HG03442 (cell line): ENCODE data around the gene HAVCR1.
"Not testable (repeated sequence)": the region's sequence is repeated elsewhere in the genome, so short reads cannot be mapped to it uniquely, and the experiment has no call there.

ENCODE experiments used
- ATAC-seq: cut with Tn5 transposase; IDR thresholded peaks from one replicate; pipeline ENCODE4 v1.9.1; 2021; ENCODE audit warnings: mild to moderate bottlenecking, moderate library complexity; ENCODE audit not compliant: unreplicated experiment

Gene HAVCR1

DNA sequence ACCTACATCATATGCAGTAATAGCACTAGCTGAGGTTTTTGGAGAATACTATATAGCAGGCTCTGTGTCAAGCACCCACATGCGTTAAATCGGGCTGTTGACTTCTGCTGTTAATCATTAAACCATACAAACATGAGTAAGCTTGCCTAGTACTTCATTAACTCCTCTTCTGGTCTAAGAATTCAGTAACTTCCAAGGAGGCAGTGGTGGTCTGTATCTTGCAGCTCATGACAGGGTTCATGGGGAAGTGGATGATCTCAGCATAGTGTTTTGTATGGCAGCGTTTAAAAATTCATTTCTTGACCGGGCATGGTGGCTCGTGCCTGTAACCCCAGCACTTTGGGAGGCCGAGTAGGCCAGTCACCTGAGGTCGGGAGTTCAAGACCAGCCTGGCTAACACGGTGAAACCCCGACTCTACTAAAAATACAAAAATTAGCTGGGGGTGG, at the start of gene HAVCR1:
Gene HAVCR1, minus strand, starts transcription at position 24 of the 447 bp plus-strand sequence. CDS start 1,173 bp downstream, outside the sequence.
- no peak for ATAC-seq

DNA sequence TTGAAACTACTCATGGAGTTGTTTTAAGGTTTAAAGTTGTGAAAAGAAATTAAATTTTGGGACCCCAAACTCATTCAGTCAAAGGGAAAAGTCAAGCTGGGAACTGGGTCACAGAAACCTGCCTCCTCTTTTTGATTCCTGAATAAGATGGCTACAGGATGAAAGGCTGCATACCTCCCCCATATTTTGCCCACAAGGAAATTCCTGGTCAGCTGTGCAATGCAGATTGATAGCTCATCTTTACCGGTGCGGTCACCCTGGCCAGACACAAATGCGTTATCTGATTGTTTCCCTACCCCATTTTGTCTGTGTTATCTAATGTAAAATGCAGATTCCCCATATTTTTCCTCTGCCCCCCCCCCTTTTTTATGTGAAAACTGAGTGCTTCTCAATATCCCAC, 48.6 kb upstream of the HAVCR1 start:
- no peak for ATAC-seq

DNA sequence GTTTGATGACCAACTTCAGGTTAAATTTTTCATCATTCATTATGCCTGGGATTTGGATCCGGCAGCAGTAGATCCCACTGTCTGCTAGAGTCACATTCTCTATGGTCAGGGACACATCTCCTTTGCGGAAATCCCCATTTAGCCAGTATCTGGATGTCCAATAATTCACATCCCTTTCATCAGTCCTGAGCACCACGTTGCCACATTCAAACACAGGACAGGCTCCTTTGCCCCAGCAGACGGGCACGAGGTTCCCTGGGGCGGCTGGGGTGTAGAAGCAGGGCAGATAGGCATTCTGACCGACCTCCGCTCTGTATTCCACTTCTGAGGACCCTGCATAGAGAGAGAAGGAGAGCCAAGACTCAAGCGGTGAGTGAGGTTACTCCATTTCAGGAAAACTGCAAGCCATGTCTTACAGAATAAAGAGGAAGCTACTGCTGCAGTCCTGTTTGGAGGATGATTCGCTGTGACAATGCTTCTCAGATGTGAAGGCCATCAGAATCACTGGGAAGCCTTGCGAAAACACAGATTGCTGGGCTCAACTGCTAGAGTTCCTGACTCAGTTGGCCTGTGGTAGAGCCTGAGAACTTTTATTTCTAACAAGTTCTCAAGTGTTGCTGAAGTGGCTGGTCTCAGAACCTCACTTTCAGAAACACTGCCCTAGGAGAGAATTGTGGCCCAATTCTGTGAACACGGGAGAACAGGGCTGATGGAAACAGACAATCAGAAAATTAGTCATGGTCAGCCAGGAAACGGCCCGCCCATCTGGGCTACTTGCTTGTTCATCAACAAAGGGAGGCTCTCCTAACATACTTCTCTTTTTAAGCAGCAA, 47.9 kb upstream of the HAVCR1 start:
- no peak for ATAC-seq

DNA sequence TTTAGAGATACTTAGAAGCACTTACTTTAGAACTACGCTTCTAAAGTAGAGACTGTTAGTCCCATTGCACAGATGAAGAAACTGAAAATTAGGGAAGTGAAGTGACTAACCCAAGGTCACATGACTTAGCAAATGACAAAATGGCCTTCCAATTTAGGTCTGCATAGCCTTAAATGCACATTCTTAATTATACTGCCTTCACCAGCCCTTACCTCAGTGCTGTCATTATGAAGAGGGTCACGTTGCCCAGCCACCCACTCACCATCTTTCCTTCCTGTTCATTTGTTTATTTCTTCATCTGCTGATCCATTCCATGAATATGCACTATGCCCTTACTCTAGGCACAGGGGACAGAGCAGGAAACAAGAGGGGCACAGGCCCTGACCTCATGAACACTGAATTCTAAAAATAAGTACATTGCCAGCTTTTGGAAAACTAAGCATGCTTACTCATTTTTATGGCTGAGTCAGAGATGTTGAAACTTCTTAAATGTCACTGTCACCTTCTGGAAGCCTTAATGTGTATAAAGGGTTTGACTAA, 41.3 kb upstream of the HAVCR1 start:
- ATAC-seq = peak; percentile 58

DNA sequence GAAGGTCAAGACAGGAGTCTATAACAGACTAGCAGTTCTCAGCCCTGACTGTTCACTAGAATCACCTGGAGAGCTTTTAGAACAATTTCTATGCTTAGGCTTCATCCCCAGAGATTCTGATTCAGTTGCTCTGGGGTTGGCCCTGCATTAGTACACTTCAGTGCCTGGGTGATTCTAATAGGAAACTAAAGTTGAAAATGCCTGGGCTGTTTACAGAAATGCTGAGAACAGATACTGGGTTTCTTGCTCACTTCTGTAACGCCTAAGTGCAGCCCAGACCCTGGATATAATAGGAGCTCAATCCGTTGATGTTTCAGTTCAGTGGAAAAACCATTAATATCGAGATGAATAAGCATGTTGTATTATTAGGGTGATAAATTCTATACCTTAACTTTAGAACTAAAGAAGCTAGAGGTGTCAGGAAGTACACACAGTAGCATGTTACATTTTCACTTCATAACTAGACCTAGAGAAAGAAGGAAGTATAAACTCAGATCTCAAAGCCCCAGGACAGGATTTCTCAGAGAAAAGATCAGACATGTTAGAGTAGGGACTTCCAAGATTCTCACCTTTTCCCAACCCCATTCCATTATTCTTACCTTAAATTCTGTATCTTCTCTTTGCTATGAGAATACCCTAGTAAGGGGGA, 29.6 kb upstream of the HAVCR1 start:
- ATAC-seq = peak; percentile 73

DNA sequence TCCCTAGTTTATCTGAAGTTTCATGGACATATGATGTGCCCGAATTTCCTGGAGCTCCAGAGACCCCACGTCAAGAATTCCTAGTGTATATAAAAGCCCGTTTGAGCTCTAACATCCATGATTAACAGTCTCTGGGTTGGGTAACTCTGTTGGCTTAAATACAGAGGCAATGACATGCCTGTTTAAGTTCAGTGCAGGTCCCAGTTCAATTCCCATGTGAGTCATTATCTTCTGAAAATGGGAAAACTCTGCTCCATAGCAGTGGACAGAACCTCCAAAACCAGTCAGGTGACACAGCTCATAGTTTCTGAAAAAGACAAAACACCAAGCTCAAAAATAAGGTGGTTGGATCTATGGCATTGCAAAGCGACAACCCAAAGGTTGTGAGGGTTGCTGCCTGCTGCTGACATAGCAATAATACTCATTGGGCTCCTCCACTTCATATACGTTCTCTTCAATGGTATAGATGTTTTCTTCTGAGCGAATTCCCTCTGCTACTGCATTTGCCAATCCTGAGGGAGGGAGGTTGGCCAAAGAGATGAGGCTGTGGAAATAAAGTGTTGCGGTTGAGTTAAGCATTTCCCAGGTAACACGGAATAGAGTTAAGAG, 27.9 kb upstream of the HAVCR1 start:
- no peak for ATAC-seq

DNA sequence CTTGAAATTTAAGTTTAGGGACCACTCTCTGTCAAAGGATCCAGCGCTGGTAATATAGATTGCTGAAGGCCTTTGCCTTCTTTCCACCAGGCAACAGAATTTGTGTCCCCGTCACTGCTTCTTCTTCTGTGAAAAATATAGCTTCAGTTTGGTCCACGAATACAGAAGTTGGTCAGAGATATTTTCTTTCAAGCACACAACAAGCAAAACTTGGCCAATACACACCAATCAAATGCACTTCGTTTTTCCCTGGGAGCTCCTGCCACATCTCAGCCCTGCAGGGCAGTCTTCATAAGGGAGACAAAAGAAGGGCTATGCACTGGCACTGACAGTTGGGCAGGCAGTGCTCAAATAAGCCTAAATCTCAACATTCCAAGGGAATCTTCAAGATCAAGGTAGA, 27.0 kb upstream of the HAVCR1 start:
- no peak for ATAC-seq

DNA sequence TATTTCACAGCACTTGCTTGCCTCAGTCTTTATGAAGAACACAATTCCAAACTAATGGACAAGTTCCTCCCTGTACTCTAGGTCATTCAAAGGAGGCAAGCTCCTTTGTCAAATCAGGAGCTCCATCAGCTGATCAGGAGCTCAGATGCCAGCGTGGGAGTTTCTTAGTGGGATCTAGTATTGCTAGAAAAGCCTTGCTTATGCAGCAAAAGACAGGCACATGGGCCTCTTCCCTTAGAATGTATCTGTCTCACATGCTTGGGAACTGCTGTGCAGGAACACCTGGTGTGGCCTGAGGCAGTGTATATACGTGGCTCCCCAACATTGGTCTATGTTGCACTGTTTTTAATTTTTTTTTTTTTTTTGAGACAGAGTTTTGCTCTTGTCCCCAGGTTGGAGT, 21.4 kb upstream of the HAVCR1 start:
- no peak for ATAC-seq

DNA sequence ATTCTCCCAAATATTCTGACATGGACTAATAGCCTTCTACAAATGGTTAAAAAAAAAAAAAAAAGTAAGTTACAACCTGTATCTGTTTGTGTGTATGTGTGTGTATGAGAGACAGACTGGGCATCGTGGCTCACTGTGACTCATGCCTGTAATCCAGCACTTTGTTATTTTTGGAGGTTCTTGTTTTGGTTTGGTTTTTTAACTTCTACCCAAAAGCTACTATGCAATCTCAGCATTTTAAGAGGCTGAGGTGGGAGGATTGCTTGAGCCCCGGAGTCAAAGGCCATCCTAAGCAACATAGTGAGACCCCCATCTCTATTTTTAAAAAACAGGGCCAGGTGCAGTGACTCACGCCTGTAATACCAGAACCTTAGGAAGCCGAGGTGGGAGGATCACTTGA, 17.6 kb upstream of the HAVCR1 start:
- peak; percentile 31 for ATAC-seq

DNA sequence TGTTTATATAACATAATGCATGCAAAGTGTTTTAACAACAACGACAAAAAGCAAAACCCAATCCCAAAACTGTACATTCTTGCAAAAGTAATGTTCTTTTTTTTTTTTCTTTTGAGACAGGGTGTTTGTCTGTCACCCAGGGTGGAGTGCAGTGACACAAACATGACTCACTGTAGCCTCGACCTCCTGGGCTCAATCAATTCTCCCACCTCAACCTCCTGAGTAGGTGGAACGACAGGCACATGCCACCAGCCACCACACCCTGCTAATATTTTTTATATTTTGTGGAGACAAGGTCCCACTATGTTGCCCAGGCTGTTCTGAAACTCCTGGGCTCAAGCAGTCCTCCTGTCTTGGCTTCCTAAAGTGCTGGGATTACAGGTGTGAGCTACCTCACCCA, 13.6 kb upstream of the HAVCR1 start:
- no peak for ATAC-seq

DNA sequence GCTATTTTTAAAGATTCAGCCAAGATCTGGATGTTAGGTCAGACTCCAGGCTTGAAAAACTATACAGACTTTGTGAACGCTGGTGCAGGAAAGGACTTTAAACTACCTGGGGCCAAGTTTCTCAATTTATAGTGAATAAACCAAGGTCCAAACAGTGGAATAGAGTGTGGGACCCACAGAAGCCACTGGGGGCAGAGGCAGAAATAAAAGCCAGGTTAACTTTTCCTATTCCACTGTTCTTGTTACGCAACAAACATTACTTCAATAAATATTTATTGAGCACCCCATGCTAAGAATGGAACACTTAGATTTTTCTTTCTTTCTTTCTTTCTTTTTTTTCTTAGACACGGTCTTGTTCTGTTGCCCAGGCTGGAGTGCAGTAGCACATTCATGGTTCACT, 11.0 kb upstream of the HAVCR1 start:
- no peak for ATAC-seq

DNA sequence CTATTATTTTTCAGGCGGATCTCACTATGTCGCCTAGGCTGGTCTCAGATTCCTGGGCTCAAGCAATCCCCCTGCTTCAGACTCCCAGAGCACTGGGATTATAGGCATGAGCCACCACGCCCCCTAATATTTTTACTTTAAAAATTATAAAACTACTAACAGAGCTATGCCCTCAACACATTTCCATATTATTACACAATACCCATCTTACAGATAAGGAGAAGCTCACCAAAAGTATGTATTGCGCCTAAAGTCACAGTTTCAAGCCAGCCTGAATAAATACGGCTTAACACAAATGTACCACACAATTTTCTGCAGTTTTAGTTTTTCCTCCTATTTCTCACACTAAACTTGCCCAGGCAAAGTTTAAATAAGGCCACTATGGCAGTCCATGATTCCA, 9.9 kb upstream of the HAVCR1 start:
- ATAC-seq = no peak

DNA sequence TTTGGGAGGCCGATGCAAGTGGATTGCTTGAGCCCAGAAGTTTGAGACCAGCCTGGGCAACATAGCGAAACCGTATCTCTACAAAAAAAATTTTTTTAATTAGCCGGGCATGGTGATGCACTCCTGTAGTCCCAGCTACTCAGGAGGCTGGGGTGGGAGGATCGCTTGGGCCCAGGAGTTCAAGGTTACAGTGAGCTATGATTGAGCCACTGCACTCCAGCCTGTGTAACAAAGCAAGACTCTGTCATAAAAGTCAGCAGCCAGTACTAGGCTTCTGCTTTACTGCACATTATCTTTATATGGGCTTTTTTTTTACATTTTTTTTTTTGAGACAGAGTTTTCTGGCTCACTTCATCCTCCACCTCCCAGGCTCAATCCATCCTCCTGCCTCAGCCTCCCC, 9.4 kb upstream of the HAVCR1 start:
- ATAC-seq = no peak

DNA sequence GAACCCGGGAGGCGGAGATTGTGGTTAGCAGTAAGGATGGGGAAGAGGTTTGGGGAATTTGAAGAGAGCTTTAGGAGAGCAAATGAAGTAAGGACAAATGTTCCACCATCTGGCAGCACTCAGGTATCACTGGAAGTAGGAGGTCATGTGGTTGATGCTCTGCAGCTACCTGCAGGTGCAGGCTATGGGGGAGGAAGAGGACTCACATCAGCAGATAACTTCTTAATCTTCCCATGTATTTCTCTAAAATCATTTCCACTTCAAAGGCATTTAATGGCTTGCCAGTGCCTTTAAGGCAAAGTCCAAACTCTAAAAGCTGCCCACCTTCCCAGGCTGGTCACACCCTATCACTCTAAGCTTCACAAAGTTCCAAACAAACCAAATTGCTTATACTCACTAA, 8.1 kb upstream of the HAVCR1 start:
- ATAC-seq = no peak

DNA sequence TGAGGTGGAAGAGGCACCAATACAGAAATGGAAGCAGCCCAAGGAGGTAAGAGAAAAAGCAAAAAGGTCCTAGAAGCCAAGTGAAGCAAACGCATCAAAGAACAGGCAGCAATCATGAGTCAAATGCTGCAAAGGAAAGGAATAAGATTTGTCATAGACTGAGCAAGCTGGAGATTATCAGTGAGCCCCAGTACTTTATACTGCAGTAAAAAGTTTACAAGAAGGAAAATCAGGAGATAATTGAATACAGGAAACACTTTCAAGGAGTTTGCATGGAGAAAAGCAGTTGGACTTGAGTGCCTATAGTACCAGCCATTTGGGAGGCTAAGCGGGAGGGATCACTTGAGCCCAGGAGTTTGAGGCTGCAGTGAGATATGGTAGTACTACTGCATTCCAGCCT, 7.2 kb upstream of the HAVCR1 start:
- no peak for ATAC-seq

DNA sequence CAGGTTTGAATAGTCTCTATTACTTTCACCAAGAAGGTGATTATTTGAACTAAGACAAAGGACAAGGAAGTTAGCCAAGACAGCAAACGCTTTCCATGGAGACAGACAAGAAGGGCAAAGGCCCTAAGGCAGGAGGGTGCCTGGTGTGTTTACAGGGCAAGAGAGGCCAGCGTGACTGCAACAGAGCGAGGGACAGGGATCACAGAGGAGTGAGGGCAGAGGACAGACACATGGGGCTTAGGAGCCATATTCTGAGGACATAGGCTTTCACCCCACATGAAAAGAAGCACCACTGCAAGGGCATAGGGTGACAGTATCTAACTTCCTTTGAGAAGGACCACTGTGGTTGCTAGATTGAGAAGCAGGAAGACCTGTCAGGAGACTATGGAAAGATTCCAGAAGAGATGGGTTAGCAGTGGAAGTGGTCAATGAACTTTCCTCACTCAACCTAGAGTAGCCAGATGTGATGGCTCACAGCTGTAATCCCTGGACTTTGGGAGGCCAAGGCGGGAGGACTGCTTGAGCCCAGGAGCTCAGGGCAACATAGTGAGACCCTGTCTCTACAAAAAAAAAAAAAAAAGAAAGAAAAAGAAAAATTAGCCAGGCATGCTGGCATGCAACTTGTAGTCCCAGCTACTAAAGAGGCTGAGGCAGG, 5.0 kb upstream of the HAVCR1 start:
- no peak for ATAC-seq

DNA sequence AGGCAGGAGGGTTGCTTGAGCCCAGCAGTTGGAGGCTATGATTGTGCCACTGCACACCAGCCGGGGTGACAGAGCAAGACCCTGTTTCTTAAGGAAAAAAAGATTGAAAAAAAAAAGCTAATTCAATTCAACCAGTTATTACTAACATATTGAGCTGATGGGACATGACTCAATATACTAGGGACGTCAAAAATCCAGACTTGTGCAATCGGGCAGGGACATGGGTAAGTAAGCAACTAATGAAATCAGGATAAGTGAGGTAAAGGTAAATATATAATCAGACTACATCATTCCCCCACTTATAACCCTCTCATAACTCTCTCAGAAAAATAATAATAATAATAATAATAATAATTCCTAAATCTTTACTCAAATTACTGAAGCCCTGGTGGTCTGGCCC, 975 bp upstream of the HAVCR1 start:
- ATAC-seq = no peak

DNA sequence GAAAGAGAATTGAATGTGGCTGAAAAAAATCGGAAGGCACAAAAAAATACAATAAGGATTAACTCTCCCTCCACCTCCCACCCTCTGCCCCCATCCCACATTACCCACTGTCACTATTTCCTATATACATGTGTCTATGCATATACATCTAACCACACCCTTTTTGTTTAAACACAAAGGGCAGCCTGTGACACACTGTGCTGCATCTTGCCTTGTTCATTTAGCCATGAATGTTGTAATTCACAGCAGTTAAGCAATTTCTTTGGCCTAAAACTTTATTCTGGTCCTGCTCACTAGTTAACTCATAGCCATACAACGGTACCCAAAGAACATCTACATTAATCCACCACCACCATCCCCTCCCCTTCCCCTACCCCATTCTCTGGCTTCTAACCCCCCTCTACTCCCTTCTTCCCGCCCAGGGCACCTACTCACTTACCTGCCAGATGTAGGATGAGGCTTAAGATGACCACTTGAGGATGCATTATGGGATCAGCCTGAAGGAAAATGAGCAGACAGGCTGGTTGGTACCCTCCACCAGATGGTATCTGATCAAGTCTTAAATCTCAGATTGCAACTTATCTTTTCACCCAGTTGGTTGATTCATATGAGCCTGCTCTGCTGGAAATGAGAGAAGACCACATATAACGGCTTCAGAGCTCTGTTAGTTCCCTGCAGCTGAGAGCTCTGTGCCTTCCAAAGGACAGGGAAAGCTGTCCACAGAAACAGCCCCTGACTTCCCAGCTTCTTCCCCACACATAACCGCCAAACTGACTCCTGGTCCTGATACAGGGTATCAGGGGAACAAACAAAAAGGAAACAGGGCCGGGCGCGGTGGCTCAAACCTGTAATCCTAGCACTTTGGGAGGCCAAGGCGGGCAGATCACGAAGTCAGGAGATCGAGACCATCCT, 1.2 kb downstream of the HAVCR1 start:
- no peak for ATAC-seq

DNA sequence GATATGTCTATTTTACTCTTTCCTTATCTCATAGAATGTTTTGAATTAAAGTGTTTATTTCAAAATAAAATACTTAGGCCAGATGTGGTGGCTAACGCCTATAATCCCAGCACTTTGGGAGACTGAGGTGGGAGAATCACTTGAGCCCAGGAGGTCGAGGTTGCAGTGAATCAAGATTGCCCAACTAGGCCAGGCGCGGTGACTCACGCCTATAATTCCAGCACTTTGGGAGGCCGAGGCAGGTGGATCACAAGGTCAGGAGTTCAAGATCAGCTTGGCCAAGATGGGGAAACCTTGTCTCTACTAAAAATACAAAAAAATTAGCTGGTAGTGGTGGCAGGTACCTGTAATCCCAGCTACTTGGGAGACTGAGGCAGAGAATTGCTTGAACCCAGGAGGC, 2.1 kb downstream of the HAVCR1 start:
- not testable (repeated sequence) for ATAC-seq

DNA sequence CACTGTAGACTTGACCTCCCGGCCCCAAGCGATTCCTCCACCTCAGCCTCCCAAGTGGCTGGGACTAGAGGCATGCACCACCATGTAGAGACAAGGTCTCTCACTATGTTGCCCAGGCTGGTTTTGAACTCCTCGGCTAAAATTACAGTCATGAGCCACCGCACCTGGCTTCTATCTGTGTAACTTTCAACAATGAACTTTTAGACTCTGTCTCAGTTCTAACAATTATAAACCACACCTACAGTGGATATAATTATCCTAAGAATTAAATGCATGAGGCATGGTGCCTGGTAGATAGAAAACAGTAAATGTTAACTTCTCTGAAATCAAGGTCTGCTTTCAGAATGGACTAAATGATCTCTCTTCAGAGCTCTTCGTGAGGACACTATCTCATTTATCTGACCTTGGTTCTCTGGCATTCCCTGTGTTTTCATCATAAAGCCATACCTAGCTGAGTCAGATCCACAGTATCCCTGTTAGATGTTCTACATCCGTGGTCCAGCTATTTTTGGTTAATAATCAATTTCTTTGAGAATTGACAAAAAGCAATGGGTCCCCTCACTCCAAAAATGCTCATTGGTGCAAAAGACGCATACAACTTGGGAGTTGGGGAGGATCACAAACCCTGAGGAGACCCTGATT, 7.2 kb downstream of the HAVCR1 start:
- no peak for ATAC-seq
